GM12892 (cell line): ENCODE data around the gene SYTL2.

ENCODE experiments used
- POLR2A ChIP-seq: IDR thresholded peaks from 2 replicates; pipeline ENCODE4 v1.6.1; 2011; ENCODE audit warnings: low read depth, low read length, control low read depth
- POLR2AphosphoS5 ChIP-seq: IDR thresholded peaks from 2 replicates; pipeline ENCODE4 v1.6.1; 2011; ENCODE audit warnings: low read depth, low read length, control low read depth
- TAF1 ChIP-seq: IDR thresholded peaks from 2 replicates; pipeline ENCODE4 v1.6.1; 2011; ENCODE audit warnings: low read depth, mild to moderate bottlenecking, control low read depth, low read length, borderline replicate concordance

DNA sequence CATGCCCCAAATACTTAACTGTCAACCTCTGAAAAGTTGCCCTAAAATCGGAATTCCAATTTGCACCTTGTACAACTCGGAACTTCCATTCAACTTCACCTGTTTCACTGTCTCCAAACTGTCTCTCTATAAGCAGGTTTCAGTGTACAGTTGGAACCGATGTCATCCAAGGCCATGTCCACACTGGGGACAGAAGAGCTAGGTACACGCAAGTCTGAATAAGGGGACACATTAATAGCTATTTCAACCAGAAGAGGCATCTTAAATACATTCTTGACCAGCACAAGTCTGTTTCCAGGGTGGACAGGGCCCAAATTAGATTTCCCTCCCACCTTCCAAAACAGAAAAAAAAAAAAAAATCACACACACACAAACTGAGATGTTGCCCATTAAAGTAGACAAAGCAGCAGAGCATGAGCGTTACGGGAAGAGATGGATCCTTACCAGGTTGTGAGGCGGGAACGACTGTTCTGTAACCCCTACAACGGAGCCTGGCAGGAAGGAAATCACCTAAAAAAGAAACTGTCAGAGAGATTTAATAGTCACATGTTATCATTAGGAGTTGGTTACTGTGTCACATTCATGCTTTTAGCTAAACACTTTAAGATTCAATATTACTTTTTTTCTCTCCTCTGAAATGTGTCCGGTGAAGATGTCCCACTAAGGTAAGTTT lies 147.7 kb downstream of the SYTL2 start:
- TF ChIP-seq POLR2AphosphoS5 (no peak), POLR2A (no peak), TAF1 (no peak)
